Measurements from ENCODE around the gene SGMS2. TPM values are rescaled to one million over a fixed set of nuclear protein-coding genes. Genes with fewer than 3 reads are reported as not detected.

The SGMS2 gene
- total and polyA plus RNA-seq, 10 of the 15 experiments (the other 5 are each of a cell fraction or from before 2014, with no cell fraction given): under 0.01 to 3.2 (median 0.17) TPM; not detected in 4

- no peak for TF ChIP-seq CEBPZ (IDR thresholded peaks at IDR 0.05; ENCODE audit: low read depth, low read length)
Measured at GRCh38 chr4:107856901-107857300, 32.2 kb downstream of the SGMS2 start (continued).

- ChIA-PET SMC1A (ENCODE audit: uncharacterized antibody, unreplicated experiment) (no interaction called here), RAD21 (ENCODE audit: unreplicated experiment) (no interaction called here), CTCF (no interaction called here), POLR2A (no interaction called here)
- H3K9me3 ChIP-seq (replicated peaks; ENCODE audit: control insufficient read depth, insufficient read depth, low read length): no peaks in the 10 kb centered on the region
- H3K4me3 ChIP-seq: no peak overlapping the region
- no peaks in the 10 kb centered on the region for H4K20me1 ChIP-seq (ENCODE audit: control insufficient read depth, insufficient read depth)
- in situ Hi-C loops (cut with MboI): no loop called here
- no peaks in the 10 kb centered on the region for H3K79me2 ChIP-seq (ENCODE audit: control insufficient read depth, insufficient read depth, low read length)
- H3K4me1 ChIP-seq (ENCODE audit: control insufficient read depth, insufficient read depth, low read length): no peaks in the 10 kb centered on the region
- no peaks in the 10 kb centered on the region for H3K27me3 ChIP-seq (replicated peaks in 1 of 2; ENCODE audit: control insufficient read depth in 2 of 2, insufficient read depth in 2 of 2, low read length in 1 of 2)
- FAIRE-seq (no peak), ATAC-seq (no peak), DNase-seq (ENCODE audit: low read depth, low spot score) (no peak)
- WGBS (ENCODE audit: insufficient coverage, insufficient replicate concordance, low lambda C conversion rate, missing lambda C conversion rate): 11% methylated on average over 4 of the region's 4 CpGs
- no TSS peak for BruUV-seq (replicated peaks)
- no peak overlapping the region for H3K9ac ChIP-seq (ENCODE audit: control insufficient read depth, insufficient read depth, low read length)
- intact Hi-C loops (cut with micrococcal nuclease; ENCODE audit: unreplicated experiment): no loop called here
- H2AFZ ChIP-seq (ENCODE audit: control insufficient read depth, low read depth, low read length): no peak overlapping the region
- no peak overlapping the region for H3K27ac ChIP-seq (ENCODE audit: control insufficient read depth, insufficient read depth)
- H3K4me2 ChIP-seq (ENCODE audit: control insufficient read depth, insufficient read depth): no peak overlapping the region
- H3K36me3 ChIP-seq (ENCODE audit: control insufficient read depth in 2 of 2, insufficient read depth in 2 of 2, low read length in 1 of 2): no peaks in the 10 kb centered on the region
- TF ChIP-seq BMI1 (IDR thresholded peaks at IDR 0.05; ENCODE audit: borderline replicate concordance) (no peak), HSF1 (IDR thresholded peaks at IDR 0.05; ENCODE audit: low read depth, low read length) (no peak), RELB (IDR thresholded peaks at IDR 0.05; ENCODE audit: low read depth) (no peak), SMARCA5 (IDR thresholded peaks at IDR 0.05) (no peak), USF2 (IDR thresholded peaks at IDR 0.05; ENCODE audit: borderline replicate concordance, low read depth, low read length) (no peak), ZNF687 (IDR thresholded peaks at IDR 0.05) (no peak), SIX5 (IDR thresholded peaks at IDR 0.05; ENCODE audit: low read depth, low read length, severe bottlenecking) (no peak)
Measured at GRCh38 chr4:107857741-107858140, 33.0 kb downstream of the SGMS2 start.
